ENCODE measurements around the gene SSBP1.
"Not testable (repeated sequence)": the region's sequence is repeated elsewhere in the genome, so short reads cannot be mapped to it uniquely, and the experiment has no call there.

The SSBP1 gene

GRCh38 chr7:141752634-141753033 lies 14.5 kb downstream of the SSBP1 start:
- DNase-seq (ENCODE audit: extremely low spot score, insufficient read length, low read depth): no peak
- no peak for FAIRE-seq

GRCh38 chr7:141754939-141755338 lies 16.8 kb downstream of the SSBP1 start:
- DNase-seq (ENCODE audit: extremely low spot score, insufficient read length, low read depth): no peak
- FAIRE-seq: peak; percentile 21

DNA sequence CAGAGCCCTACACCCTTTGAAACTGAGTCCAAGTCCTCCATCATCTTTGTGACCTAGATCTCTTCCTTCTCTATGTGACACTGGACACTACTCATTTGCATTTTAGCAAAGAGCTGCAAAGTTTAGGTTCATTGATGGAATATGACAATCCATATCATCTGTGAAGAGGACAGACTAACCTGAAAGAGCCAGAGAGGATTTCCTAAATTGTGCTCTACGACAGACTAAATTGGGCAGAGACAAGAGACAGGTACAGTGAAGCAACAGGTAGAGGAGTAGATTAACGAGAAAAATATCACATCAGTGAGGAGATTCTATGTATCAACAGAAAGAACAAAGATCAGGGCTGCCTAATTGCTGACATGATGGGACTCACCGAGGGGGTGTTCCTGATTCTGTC lies 25.6 kb downstream of the SSBP1 start, which contains the start of gene TAS2R3:
TSS of gene TAS2R3 (plus strand) at position 301 of the 400 bp plus-strand sequence. CDS start at position 363, 62 bp downstream.
- DNase-seq (ENCODE audit: extremely low spot score, insufficient read length, low read depth) (no peak), FAIRE-seq (no peak)

GRCh38 chr7:141770083-141770583 lies 32.0 kb downstream of the SSBP1 start:
- DNase-seq (ENCODE audit: extremely low spot score, insufficient read length, low read depth); FAIRE-seq: not testable (repeated sequence)

DNA sequence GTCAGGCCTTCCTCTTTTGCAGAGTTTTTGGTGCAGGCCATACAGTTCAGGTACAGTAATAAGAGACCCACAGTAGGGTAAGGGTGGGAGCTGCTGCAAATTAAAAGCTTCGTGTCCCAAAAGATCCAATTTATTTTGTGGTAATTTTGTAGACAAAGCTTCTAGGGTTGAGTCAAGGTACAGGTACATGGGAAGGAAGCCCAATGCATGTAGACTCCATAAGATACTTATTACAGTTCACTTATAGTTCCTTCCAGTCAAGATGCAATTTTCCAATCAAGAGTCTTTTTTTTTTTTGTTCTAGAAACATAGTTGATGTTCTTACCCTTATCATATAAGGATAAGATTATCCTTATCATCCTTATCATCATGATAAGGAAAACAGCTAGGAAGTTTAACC lies 38.2 kb downstream of the SSBP1 start, which contains the start of gene TAS2R4:
TSS of gene TAS2R4 (plus strand) at position 301 of the 400 bp plus-strand sequence. CDS start 1,815 bp downstream, outside the sequence.
- DNase-seq (ENCODE audit: extremely low spot score, insufficient read length, low read depth) (no peak), FAIRE-seq (no peak)

GRCh38 chr7:141785706-141786552 lies 47.8 kb downstream of the SSBP1 start:
- DNase-seq (ENCODE audit: extremely low spot score, insufficient read length, low read depth) (peak; percentile 20), FAIRE-seq (peak; percentile 75)

DNA sequence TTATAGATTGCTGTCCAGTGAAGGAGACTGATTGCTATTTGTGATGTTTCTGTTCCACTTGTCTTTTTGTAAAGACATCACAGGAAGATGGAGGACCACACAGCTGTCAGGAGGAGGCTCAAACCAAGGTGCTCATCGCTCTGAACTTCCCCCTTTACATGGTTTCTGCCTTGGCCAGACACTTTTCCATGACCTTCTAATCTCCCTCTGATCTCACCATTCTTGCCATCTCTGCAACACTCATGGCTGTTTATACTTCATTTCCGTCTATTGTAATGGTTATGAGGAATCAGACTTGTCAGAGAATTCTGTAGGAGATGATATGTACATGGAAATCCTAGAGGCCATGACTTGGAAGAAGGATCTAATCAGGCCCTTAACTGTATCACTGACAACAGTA lies 50.1 kb downstream of the SSBP1 start:
- no peak for DNase-seq (ENCODE audit: extremely low spot score, insufficient read length, low read depth)

GRCh38 chr7:141789917-141790316 lies 51.8 kb downstream of the SSBP1 start, which contains the start of gene TAS2R5:
TAS2R5 (plus strand) TSS chr7:141790217; CDS start chr7:141790362, 145 bp downstream.
- no peak for FAIRE-seq

More for the DNA sequence above, 50.1 kb downstream of the SSBP1 start:
- FAIRE-seq: no peak

DNA sequence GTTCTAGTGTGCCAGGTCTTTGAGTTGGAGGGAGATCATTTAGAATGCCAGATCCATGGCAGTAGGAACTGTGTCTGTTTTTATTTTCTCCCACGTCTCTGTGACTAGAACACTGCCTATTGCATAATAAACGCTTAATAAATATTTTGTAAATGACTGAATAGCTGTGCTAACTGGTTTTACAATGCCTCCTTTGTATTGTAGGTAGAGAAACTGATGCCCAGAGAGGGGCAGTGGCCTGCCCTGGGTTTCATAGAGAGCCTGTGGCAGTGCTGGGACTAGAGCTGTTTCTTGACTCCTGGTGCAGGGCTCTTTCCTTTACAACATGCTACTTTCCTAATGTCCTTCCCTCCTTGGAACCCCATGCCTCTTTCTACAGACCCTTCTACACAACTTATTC lies 54.4 kb downstream of the SSBP1 start:
- no peak for FAIRE-seq

More at GRCh38 chr7:141789917-141790316, 51.8 kb downstream of the SSBP1 start, which contains the start of gene TAS2R5:
- no peak for DNase-seq (ENCODE audit: extremely low spot score, insufficient read length, low read depth)

More for the DNA sequence above, 54.4 kb downstream of the SSBP1 start:
- DNase-seq (ENCODE audit: extremely low spot score, insufficient read length, low read depth): no peak
